ENCODE measurements around the gene DRG1.

DNA sequence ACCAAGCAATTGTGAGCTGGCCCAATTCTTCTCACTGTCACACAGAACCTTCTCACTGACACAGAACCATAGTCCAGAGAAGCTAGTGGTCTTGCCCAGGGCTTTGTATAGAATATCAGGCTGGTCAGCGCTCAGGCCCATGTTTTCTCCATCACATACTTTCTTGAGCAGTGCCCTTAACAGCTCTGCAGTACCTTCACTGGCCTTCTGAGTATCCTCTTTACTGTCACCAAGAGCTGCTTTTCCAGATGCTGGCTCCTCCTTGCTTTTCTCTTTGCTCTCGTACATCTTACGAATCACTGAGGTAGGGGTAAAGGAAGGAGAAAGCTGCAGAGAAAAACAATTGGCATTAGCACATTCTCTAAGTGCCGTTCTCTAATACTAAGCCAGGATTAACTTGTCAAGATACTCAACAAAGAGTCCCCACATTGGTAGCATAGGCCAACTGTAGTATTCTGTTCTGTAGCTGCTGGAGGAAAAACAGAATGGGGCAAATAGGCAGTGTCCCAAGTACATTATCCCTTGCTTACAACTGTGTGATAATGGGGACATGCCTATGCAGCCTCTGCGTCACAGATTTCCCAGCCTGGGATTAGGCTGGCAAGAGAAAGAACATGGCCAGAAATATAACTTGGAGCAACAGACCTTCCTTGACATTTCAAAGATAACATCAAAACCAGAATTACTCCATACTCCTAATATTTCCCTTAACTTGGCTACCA is 43.5 kb downstream of the DRG1 start:
- TF ChIP-seq FOXA1 (IDR thresholded peaks at IDR 0.05) (no peak), BHLHE40 (IDR thresholded peaks at IDR 0.05; ENCODE audit: borderline replicate concordance) (no peak), FOXM1 (IDR thresholded peaks at IDR 0.05; ENCODE audit: borderline replicate concordance) (no peak), ARNT (IDR thresholded peaks at IDR 0.05) (no peak), ELF4 (IDR thresholded peaks at IDR 0.05) (no peak), CTBP1 (IDR thresholded peaks at IDR 0.05; ENCODE audit: borderline replicate concordance) (no peak), SUZ12 (IDR thresholded peaks at IDR 0.05) (no peak), LEF1 (IDR thresholded peaks at IDR 0.05; ENCODE audit: borderline replicate concordance) (no peak), SP1 (IDR thresholded peaks at IDR 0.05) (no peak), FOXK2 (IDR thresholded peaks at IDR 0.05) (no peak), L3MBTL2 (conservative IDR thresholded peaks at IDR 0.05) (no peak), TARDBP (IDR thresholded peaks at IDR 0.05) (no peak), HDGF (IDR thresholded peaks at IDR 0.05; ENCODE audit: borderline replicate concordance) (no peak)
- TF ChIP-seq, protein P1, sequence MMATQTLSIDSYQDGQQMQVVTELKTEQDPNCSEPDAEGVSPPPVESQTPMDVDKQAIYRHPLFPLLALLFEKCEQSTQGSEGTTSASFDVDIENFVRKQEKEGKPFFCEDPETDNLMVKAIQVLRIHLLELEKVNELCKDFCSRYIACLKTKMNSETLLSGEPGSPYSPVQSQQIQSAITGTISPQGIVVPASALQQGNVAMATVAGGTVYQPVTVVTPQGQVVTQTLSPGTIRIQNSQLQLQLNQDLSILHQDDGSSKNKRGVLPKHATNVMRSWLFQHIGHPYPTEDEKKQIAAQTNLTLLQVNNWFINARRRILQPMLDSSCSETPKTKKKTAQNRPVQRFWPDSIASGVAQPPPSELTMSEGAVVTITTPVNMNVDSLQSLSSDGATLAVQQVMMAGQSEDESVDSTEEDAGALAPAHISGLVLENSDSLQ (IDR thresholded peaks at IDR 0.05): no peak
